Mesothelial cell of epicardium (in vitro differentiated cells): ENCODE measurements around the gene FTSJ1. TPM values are rescaled to one million over a fixed set of nuclear protein-coding genes. Genes with fewer than 3 reads are reported as not detected.

Experiments used
- DNase-seq, 2 experiments: peaks; one replicate each; pipeline ENCODE4 v3.0.0; 2021; ENCODE audit warnings: low spot score in 2 of 2; ENCODE audit not compliant: unreplicated experiment in 2 of 2
- H3K27ac Mint-ChIP-seq: 2 replicates; pipeline ENCODE4 v1.8.0; 2021; ENCODE audit warnings: mixed read lengths
- H3K27me3 Mint-ChIP-seq: 2 replicates; pipeline ENCODE4 v1.8.0; 2021; ENCODE audit warnings: low read depth, mixed read lengths
- H3K36me3 Mint-ChIP-seq: 2 replicates; pipeline ENCODE4 v1.8.0; 2021; ENCODE audit warnings: mixed read lengths
- H3K4me1 Mint-ChIP-seq: 2 replicates; pipeline ENCODE4 v1.8.0; 2021; ENCODE audit warnings: mixed read lengths
- H3K4me3 Mint-ChIP-seq: 2 replicates; pipeline ENCODE4 v1.8.0; 2021; ENCODE audit warnings: mild to moderate bottlenecking, moderate library complexity, mixed read lengths
- H3K9me3 Mint-ChIP-seq: 2 replicates; pipeline ENCODE4 v1.8.0; 2021; ENCODE audit warnings: mixed read lengths
- total RNA-seq: library from RNA; stranded (reverse); gene quantifications from 3 replicates; pipeline ENCODE4 v1.2.1, GENCODE V29; 2021
- TF ChIP-seq, protein P1 (sequence below): fragments of 200-600 bp; sonication (generic); IDR thresholded peaks from one replicate; pipeline ENCODE4 v1.5.0; 2021; ENCODE audit warnings: antibody characterized with exemption; ENCODE audit not compliant: unreplicated experiment

FTSJ1 gene
- total RNA-seq, 1 donor from 2014 or later: 42.2 TPM

DNA sequence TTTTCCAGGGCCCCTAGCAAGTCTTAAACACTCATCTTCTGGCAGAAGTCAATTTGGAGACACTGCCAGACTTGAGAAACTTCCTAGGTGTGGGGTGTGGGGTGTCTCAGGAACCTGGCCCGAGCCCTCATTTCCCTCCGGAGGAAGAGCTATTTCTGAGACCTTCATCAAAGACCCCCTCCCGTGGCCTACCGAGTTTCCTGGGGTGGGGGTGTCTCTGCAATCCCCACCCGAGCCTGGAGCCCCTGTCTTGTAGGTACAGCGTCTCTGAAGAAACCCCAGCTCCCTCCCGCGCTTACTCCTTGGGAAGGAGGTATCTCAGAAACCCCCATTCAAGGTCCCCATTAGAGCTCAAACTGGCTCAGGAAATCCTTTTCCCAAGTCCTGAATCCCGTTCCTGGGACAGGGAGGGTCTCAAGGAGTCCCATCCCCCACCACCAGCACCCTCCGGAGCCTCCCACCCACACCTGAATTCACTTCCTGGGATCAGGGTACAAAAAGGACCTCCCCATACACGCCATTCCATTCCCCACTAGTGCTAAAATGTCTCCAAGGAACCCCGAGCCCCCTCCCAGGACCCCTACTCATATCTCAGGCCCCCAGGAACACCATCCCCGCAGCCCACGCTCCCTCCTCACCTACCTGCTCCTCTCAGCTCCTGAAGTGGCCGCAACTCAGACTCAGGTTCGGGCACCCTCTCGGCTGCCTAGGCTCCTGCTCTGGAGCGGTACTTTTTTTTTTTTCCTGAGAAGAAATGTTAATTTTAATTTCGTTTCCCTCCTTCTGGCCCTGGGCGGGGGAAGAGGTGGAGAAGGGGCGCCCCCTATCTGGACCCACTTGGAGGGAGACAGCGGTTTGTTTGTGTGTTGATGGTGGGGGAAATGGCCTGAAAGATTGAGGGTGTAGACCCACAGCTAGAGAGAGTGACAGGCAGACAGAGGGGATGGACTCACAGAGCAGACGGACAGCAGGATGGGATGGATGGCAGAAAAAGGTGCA lies 7.0 kb upstream of the FTSJ1 start:
- Mint-ChIP-seq H3K4me3 (peak overlapping the region; percentile 60), H3K36me3 (no peaks in the 10 kb centered on the region), H3K27me3 (peaks cover 2% of the 10 kb centered on the region), H3K27ac (peak overlapping the region; percentile 18), H3K4me1 (peaks cover 29% of the 10 kb centered on the region), H3K9me3 (peaks cover 8% of the 10 kb centered on the region)
- TF ChIP-seq, protein P1, sequence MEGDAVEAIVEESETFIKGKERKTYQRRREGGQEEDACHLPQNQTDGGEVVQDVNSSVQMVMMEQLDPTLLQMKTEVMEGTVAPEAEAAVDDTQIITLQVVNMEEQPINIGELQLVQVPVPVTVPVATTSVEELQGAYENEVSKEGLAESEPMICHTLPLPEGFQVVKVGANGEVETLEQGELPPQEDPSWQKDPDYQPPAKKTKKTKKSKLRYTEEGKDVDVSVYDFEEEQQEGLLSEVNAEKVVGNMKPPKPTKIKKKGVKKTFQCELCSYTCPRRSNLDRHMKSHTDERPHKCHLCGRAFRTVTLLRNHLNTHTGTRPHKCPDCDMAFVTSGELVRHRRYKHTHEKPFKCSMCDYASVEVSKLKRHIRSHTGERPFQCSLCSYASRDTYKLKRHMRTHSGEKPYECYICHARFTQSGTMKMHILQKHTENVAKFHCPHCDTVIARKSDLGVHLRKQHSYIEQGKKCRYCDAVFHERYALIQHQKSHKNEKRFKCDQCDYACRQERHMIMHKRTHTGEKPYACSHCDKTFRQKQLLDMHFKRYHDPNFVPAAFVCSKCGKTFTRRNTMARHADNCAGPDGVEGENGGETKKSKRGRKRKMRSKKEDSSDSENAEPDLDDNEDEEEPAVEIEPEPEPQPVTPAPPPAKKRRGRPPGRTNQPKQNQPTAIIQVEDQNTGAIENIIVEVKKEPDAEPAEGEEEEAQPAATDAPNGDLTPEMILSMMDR: no peak
- no peak for DNase-seq

DNA sequence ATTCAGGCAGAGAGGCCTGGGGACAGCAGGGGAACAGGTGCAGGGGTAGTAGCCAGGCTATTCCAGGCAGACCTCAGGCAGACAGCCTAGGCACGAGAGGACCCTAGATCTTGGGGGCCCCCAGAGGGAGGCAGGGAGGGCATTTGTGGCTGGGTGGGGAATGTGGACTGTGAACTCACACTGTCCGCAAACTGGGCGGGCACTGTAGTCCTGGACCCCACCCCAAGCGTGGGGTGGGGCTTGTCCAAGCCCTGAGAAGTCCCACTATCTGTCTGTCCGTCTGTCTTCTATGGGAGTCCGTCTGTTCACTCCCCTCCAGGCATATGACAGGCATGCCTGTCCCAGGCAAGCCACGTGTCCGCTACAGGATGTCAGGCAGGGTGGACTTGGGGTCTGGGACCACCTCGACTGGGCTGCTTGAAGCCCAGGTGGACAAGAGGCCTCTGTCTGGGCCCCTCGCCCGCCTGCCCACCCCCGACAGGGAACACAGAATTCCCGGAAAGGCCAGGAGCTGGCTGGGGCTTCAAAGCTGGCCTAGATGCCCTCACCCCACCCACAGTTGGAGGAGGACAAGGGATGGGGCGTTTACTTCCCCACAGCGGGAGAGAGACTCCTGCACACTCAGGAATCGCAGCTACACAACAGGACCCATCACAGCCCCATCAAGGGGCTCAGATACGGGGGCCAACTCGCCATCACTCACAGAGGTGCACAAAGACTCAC lies 5.7 kb upstream of the FTSJ1 start, which contains the start of gene SLC38A5:
TSS of gene SLC38A5 (minus strand) at position 151 of the 723 bp plus-strand sequence. CDS start 2,336 bp downstream, outside the sequence.
- no peaks in the 10 kb centered on the region for H3K36me3 Mint-ChIP-seq
- DNase-seq: no peak
- H3K4me3 Mint-ChIP-seq: peak within 1 kb of the TSS; percentile 60
- H3K9me3 Mint-ChIP-seq: peaks cover 4% of the 10 kb centered on the region
- peaks cover 2% of the 10 kb centered on the region for H3K27me3 Mint-ChIP-seq
- TF ChIP-seq, protein P1: no peak
- H3K27ac Mint-ChIP-seq: peak within 1 kb of the TSS; percentile 60
- peaks cover 31% of the 10 kb centered on the region for H3K4me1 Mint-ChIP-seq

DNA sequence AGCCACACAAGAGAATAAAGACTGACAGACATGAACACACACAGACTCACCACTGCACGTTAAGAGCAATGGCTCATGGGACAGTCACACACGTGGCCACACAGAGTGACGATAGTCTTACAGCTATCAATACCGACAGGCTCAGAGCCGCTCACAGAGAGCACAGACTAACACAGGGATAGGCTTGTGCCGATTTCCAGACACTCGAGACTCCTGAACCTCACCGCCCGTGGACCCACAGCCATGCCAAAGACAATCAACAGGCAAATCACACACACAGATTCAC lies 5.2 kb upstream of the FTSJ1 start:
- Mint-ChIP-seq H3K4me1 (peaks cover 30% of the 10 kb centered on the region), H3K9me3 (peaks cover 4% of the 10 kb centered on the region), H3K4me3 (no peak overlapping the region), H3K27ac (no peak overlapping the region), H3K36me3 (no peaks in the 10 kb centered on the region), H3K27me3 (peaks cover 2% of the 10 kb centered on the region)
- DNase-seq: no peak
- TF ChIP-seq, protein P1: no peak

DNA sequence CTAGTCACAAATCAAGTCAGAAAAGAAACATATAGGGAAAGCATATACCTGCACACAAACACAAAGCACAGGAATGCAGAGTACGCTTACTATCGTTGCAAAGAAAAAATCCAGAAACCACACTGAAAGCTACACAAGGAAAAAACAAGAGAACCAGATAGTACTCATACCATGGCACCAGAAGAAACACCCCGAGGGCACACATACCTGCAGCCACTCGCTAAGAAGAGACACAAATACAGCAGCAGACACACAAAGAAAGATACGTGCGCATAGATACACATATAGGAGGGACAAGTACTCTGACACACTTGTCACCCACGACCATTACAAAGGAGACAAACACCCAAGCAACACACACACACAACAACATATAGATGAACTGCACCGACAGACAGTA lies 4.5 kb upstream of the FTSJ1 start:
- no peak for DNase-seq
- Mint-ChIP-seq H3K27me3 (peaks cover 2% of the 10 kb centered on the region), H3K4me1 (peaks cover 32% of the 10 kb centered on the region), H3K27ac (peak overlapping the region; percentile 77), H3K9me3 (peaks cover 4% of the 10 kb centered on the region), H3K4me3 (peak overlapping the region; percentile 3), H3K36me3 (no peaks in the 10 kb centered on the region)
- TF ChIP-seq, protein P1: no peak

DNA sequence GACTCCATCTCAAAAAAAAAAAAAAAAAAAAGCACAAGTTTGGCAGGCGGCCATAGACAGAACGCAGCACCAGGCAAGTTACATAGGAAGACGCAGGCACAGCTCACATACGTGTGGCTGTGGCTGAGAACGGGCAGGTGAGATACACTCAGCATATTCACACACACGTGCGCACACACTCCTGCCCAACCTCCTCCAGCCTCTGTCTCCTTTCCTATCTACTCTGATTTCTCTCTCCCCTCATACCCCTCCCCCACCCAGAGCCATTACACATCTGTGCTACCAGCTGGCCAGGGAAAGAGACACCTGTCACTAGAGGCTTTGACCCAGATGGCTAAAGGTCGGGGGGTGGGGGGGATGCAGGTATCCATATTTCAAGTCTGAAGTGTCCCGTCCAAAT lies 3.8 kb upstream of the FTSJ1 start:
- no peak overlapping the region for H3K27ac Mint-ChIP-seq
- no peak for DNase-seq
- peaks cover 10% of the 10 kb centered on the region for H3K9me3 Mint-ChIP-seq
- TF ChIP-seq, protein P1: no peak
- H3K4me3 Mint-ChIP-seq: no peak overlapping the region
- peaks cover 39% of the 10 kb centered on the region for H3K4me1 Mint-ChIP-seq
- peaks cover 2% of the 10 kb centered on the region for H3K27me3 Mint-ChIP-seq
- no peaks in the 10 kb centered on the region for H3K36me3 Mint-ChIP-seq
